ENCODE measurements around the gene HECTD4. TPM values are rescaled to one million over a fixed set of nuclear protein-coding genes. Genes with fewer than 3 reads are reported as not detected.

Gene HECTD4
- total and polyA plus RNA-seq, 9 of the 15 experiments (the other 6 are each of a cell fraction or from before 2014, with no cell fraction given) = 3.5 to 33.3 (median 13.5) TPM

DNA sequence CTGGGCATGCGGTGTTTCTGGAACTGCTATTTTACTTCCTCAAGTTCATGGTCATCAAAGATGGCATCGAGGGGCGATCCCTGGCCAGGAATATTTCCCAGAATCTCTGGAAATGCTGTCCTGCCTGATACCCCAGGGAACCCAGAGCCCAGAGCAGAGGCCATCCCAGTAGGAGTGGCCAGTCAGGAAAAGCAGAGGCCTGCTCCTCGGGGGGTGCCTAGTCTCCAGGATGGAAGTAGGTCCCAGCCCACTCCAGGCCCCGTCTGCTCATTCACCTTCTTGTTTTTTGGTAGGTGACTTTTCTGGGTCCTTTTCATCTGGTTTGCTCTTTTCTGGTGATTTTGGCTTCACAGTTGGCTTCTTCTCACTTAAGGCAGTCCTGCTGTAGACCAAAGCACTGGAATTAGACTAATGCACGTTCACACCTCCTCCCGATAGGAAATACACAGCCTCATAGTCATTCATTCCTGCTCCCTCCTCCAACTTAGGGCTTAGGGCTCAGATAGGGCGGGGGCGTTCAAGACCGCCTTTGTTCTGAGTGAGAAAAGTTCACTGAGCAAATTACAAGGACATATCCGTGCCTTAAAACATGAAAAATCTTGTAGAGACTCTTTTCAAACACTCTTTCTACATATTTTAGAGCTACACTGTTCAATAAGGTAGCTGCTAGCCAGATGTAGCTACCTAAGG lies 205.8 kb downstream of the HECTD4 start:
- ChIA-PET POLR2A (no interaction called here), CTCF (ENCODE audit: low intra/inter-chr PET ratio) (no interaction called here)
- H3K79me2 ChIP-seq (ENCODE audit: control insufficient read depth, insufficient read depth, low read length) = no peaks in the 10 kb centered on the region
- H3K27ac ChIP-seq (ENCODE audit: extremely low read depth, low read depth, low read length) = no peak overlapping the region
- intact Hi-C loops (cut with micrococcal nuclease) (no loop called here), in situ Hi-C loops (cut with MboI) (no loop called here)
- H3K9ac ChIP-seq (ENCODE audit: insufficient read depth in 1 of 2, low read depth in 2 of 2, low read length in 2 of 2) = no peak overlapping the region
- no peaks in the 10 kb centered on the region for H4K20me1 ChIP-seq (replicated peaks; ENCODE audit: control insufficient read depth, insufficient read depth, low read length)
- peaks cover 62% of the 10 kb centered on the region for H3K36me3 ChIP-seq (ENCODE audit: control insufficient read depth, insufficient read depth, low read length)
- H3K4me2 ChIP-seq (ENCODE audit: insufficient read depth, low read length) = no peak overlapping the region
- 86% methylated on average over 11 of the region's 11 CpGs for WGBS (ENCODE audit: insufficient coverage, low coverage, missing lambda C conversion rate)
- no peaks in the 10 kb centered on the region for H3K27me3 ChIP-seq (ENCODE audit: control insufficient read depth in 2 of 2, insufficient read depth in 2 of 2, low read length in 2 of 2)
- H3K4me3 ChIP-seq = no peak overlapping the region
- no peak for TF ChIP-seq RFX7 (CRISPR knock-in tag; IDR thresholded peaks at IDR 0.05)
- TF ChIP-seq ZNF444 (CRISPR knock-in tag; IDR thresholded peaks at IDR 0.05) = no peak
- TF ChIP-seq HEY1 (CRISPR knock-in tag; IDR thresholded peaks at IDR 0.05; ENCODE audit: borderline replicate concordance) = no peak
- TF ChIP-seq ETV6 (IDR thresholded peaks at IDR 0.05; ENCODE audit: borderline replicate concordance in 1 of 2, low read depth in 2 of 2, low read length in 1 of 2) = no peak
- TF ChIP-seq ETV6 (CRISPR knock-in tag; IDR thresholded peaks at IDR 0.05; ENCODE audit: borderline replicate concordance) = no peak
- TF ChIP-seq, protein P1, sequence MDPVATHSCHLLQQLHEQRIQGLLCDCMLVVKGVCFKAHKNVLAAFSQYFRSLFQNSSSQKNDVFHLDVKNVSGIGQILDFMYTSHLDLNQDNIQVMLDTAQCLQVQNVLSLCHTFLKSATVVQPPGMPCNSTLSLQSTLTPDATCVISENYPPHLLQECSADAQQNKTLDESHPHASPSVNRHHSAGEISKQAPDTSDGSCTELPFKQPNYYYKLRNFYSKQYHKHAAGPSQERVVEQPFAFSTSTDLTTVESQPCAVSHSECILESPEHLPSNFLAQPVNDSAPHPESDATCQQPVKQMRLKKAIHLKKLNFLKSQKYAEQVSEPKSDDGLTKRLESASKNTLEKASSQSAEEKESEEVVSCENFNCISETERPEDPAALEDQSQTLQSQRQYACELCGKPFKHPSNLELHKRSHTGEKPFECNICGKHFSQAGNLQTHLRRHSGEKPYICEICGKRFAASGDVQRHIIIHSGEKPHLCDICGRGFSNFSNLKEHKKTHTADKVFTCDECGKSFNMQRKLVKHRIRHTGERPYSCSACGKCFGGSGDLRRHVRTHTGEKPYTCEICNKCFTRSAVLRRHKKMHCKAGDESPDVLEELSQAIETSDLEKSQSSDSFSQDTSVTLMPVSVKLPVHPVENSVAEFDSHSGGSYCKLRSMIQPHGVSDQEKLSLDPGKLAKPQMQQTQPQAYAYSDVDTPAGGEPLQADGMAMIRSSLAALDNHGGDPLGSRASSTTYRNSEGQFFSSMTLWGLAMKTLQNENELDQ (CRISPR knock-in tag; IDR thresholded peaks at IDR 0.05; ENCODE audit: borderline replicate concordance) = no peak
- TF ChIP-seq ERF (CRISPR knock-in tag; IDR thresholded peaks at IDR 0.05) = no peak
- TF ChIP-seq RBM34 (IDR thresholded peaks at IDR 0.05; ENCODE audit: borderline replicate concordance, insufficient read depth, low read length) = no peak
- no peak for TF ChIP-seq ZNF253 (CRISPR knock-in tag; conservative IDR thresholded peaks at IDR 0.05)
- no peak for TF ChIP-seq ZNF239 (CRISPR knock-in tag; IDR thresholded peaks at IDR 0.05)
- no peak for TF ChIP-seq XRCC4 (IDR thresholded peaks at IDR 0.05; ENCODE audit: extremely low read depth, insufficient read depth, insufficient read length)
- TF ChIP-seq ZNF507 (tag; conservative IDR thresholded peaks at IDR 0.05) = no peak
- no peak for TF ChIP-seq NCOA1 (IDR thresholded peaks at IDR 0.05; ENCODE audit: low read depth)
- TF ChIP-seq ZKSCAN1 (IDR thresholded peaks at IDR 0.05; ENCODE audit: low read depth, low read length) = no peak
- H3K4me1 ChIP-seq (replicated peaks in 1 of 2; ENCODE audit: control insufficient read depth in 2 of 2, insufficient read depth in 2 of 2, low read length in 2 of 2) = no peaks in the 10 kb centered on the region
- no peak overlapping the region for H2AFZ ChIP-seq (ENCODE audit: low read depth, low read length)
- DNase-seq (ENCODE audit: extremely low read depth in 1 of 4, low spot score in 3 of 4) (no peak), ATAC-seq (no peak), FAIRE-seq (no peak)
- H3K9me1 ChIP-seq (ENCODE audit: control insufficient read depth, insufficient read depth, low read length) = no peaks in the 10 kb centered on the region
- no peaks in the 10 kb centered on the region for H3K9me3 ChIP-seq (replicated peaks; ENCODE audit: control insufficient read depth, insufficient read depth, low read depth, low read length)
- no TSS peak for BruUV-seq (replicated peaks)

All from K562 (cell line).